Fibroblast of gingiva (primary cell): ENCODE data around the gene NCOA7.
"Not testable (repeated sequence)": the region's sequence is repeated elsewhere in the genome, so short reads cannot be mapped to it uniquely, and the experiment has no call there.

Source experiments
- DNase-seq: peaks from one replicate; pipeline ENCODE4 v3.0.0-alpha.2; 2011; ENCODE audit warnings: low read depth

Gene NCOA7

GRCh38 chr6:125868252-125868651 lies 77.5 kb downstream of the NCOA7 start:
- peak; percentile 59 for DNase-seq

GRCh38 chr6:125868678-125869395 lies 78.1 kb downstream of the NCOA7 start:
- no peak for DNase-seq

- DNase-seq = no peak
Observed at GRCh38 chr6:125869427-125869826, 78.7 kb downstream of the NCOA7 start.

GRCh38 chr6:125871365-125871764 lies 80.6 kb downstream of the NCOA7 start:
- peak; percentile 37 for DNase-seq

- peak; percentile 54 for DNase-seq
Observed at GRCh38 chr6:125872259-125872921, 81.6 kb downstream of the NCOA7 start.

DNA sequence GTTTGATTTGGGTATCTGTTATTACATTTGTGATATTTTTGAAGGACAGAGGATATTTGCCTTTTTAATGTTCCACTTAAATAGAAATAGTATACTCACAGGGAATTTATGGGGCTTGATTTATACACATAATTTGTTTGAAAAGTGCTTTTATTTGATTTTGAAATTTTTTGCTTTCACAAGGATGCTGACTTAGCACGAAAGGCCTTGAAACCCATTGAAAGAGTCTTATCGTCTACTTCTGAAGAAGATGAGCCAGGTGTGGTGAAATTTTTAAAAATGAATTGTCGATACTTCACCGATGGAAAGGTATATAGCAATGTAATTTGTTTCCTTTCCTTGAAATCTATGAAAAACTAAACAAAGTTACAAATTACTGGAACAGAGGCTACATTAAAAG lies 91.5 kb downstream of the NCOA7 start:
- no peak for DNase-seq

DNA sequence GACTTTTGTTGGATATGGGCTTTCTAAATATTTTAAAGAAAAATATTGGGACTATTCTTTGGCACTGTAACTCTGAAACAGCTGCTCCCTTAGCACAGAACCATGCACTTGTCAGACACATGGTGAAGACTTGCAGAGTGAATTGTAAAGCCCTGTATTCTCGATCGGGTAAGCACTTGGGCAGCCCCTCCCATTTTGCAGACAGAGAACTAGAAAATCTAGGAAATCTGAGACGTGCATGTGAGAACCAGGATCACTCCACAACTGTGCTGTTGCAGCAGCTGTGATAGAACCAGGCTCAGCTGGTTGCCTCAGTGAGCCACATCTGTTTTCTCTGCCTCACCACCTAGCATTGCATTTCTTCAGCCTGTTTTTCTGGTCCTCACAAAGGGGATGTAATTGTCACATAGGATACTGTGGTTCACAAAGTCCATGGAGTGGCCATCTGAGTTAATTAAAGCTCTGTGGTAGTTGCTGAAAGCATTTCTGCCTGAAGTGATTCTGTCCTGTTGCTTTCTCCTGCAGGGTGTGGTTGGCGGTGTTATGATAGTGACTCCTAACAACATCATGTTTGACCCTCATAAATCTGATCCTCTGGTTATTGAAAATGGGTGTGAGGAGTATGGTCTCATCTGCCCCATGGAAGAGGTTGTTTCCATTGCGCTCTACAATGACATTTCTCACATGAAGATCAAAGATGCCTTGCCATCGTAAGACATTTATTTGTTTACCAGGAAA lies 94.0 kb downstream of the NCOA7 start:
- no peak for DNase-seq

DNA sequence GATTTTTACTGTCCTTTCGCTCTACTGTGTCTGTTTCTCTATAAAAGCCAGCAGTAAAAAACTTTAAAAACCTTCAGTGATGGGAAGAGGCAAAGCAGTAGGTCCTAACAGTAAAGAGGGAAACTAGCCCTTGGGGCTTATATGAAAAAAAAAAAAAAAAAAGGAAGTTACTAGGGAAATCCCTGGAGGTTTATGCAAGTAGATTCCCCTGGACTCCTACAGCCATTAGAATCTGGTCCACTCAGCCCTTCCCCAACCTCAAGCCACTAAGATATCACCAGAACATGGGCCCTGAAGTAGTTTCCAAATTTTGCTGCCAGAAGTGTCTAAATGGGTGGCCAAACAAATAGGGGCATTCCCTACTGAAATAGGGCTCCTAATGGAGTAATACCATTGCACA lies 95.3 kb downstream of the NCOA7 start:
- no peak for DNase-seq

DNA sequence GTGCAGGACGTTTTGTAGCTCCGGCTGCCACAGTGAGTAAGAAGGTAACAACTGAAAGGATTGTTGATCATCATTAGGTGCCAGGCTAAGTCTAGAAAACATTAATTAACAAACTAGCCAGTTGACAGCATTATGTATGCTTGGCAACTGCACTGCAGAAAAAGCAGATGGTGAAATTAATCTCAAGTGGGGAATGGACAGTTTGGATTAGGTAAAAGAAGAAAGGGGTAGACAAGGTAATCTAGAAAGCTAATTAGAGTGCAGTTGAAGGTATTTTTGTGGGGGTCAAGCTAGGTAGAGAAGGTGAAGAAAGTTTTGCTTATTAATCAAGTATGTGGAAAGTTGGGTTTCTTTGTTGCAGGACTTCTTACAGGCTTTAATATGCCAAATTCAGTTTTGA lies 96.2 kb downstream of the NCOA7 start:
- no peak for DNase-seq

- DNase-seq = no peak
Observed at GRCh38 chr6:125887372-125887771, 96.6 kb downstream of the NCOA7 start.

DNA sequence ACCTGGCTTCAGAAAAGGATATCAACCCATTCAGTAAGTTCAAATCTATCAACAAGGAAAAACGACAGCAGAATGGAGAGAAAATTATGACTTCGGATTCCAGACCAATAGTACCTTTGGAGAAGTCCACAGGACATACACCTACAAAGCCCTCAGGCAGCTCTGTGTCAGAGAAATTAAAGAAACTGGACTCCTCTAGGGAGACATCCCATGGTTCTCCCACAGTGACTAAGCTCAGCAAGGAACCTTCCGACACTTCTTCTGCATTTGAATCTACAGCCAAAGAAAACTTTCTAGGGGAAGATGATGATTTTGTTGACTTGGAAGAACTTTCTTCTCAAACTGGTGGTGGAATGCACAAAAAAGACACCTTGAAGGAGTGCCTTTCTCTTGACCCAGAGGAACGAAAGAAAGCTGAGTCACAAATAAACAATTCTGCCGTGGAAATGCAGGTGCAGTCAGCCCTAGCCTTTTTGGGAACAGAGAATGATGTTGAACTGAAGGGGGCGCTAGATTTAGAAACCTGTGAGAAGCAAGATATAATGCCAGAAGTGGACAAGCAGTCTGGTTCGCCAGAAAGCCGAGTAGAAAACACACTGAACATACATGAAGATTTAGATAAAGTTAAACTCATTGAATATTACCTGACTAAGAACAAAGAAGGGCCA lies 98.4 kb downstream of the NCOA7 start:
- peak; percentile 16 for DNase-seq

GRCh38 chr6:125899726-125900182 lies 109.0 kb downstream of the NCOA7 start:
- no peak for DNase-seq

DNA sequence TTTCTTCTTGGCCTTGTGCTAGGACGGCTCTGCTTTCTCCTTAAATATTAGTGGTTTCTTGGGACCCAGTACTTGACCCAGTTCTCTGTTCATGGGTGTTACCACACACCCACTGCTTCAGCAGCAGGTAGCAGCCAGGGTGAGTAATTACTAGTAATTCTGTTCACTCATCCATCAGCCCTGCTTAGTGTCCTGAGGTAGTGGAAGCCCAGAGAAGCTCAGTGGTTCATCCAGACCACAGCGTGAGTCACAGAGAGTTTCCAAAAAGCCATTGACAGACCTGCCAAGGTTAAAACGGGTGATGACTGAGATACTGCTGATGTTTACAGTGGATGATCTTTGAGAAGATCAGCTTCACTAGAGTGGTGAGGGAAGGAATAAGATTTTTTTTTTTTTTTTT lies 114.1 kb downstream of the NCOA7 start:
- DNase-seq = no peak

DNA sequence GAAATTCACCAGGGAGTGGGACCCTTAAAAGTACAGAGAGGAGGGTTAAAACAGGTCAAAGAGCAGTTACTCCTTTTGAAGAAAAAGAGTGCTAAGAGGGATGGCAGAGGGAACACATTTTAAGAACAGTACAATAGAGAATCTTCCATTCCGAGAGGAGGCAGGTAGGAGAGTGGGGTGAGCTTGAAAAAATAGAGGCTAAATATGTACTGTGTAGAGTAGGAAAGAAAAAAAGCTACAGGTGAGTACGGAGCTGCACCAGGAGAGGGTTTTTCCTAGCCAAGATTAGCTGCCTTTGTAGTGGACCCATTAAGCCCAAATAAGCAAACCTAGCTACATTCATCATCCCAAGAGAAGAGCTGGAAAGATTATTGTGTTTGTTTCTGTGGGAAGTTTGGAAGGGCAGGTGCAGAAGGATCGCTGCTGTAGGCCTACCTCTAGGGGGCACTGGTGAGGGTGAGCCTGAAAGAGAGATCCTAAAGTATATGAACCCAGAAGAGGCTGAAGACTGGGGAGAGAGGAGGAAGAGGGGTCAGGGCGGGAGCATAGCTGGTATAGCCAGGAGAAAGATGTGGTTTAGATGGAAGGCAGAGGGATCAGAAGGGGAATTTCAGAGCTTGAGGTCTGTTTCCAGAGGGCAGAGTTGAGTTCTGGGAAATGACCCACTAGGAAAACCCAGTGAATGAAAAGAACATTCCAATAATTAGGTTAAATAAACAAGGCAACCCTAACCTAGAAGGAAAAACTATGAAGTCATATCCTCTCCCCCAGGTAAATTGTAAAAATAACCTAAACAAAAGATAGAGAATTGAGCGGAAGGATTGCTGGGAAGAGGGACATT lies 115.6 kb downstream of the NCOA7 start:
- peak; percentile 10 for DNase-seq

- peak; percentile 24 for DNase-seq
Observed at GRCh38 chr6:125910527-125910926, 119.8 kb downstream of the NCOA7 start.

DNA sequence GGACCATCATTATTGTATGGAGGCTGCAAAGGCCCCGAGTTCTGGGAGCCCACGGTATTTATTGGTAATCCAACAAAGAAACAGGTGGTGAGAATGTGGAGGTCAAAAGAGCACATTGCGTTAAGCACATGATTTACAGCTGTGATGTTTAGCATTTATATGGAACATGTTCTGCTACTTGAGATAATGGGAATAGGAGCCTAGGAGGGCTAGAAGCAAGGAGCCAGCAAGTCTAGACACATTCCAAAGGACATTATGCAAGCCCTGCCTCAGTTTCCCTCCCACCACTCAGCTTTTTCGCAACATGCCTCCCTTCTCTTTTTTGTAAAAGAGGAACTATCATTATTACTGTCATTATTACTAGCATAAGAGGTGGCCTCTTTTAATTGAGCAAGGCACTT lies 120.3 kb downstream of the NCOA7 start:
- DNase-seq = not testable (repeated sequence)

DNA sequence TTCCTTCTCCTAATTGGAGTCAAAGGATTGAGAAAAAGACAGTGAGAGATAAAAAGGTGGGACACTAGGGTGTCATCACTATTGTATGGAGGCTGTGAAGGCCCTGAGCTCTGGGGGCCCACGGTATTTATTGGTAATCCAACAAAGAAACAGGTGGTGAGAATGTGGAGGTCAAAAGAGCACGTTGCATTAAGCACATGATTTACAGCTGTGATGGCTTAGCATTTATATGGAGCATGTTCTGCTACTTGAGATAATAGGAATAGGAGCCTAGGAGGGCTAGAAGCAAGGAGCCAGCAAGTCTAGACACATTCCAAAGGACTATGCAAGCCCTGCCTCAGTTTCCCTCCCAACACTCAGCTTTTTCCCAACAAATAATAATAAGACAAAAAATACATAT lies 121.7 kb downstream of the NCOA7 start:
- DNase-seq = not testable (repeated sequence)

GRCh38 chr6:125913145-125913544 lies 122.4 kb downstream of the NCOA7 start:
- no peak for DNase-seq

GRCh38 chr6:125913864-125914351 lies 123.1 kb downstream of the NCOA7 start:
- DNase-seq = peak; percentile 90

- no peak for DNase-seq
Observed at GRCh38 chr6:125918230-125918629, 127.5 kb downstream of the NCOA7 start.
